HEK293 (cell line): Measurements from ENCODE around the gene RCSD1.

Source experiments
- CTCF ChIA-PET: fragments of 350-600 bp; formaldehyde crosslinking; extraction: SDS; loops from one replicate; lab custom pipeline; 2021; ENCODE audit warnings: antibody characterized with exemption; lab: Yijun Ruan, JAX
- POLR2A ChIA-PET: fragments of 300-600 bp; formaldehyde crosslinking; extraction: SDS; loops from one replicate; lab custom pipeline; 2020; ENCODE audit warnings: antibody characterized with exemption, inconsistent platforms; lab: Yijun Ruan, JAX
- H3K27ac ChIP-seq: fragments of 200-500 bp; sonication (Bioruptor generic); 2 replicates; pipeline ENCODE4 v1.5.1; 2014; ENCODE audit warnings: low read depth, low read length, control low read depth, inconsistent platforms; ENCODE audit errors: extremely low read depth
- H3K36me3 ChIP-seq, 2 experiments: fragments of 200-500 bp in 1 of 2; sonication (Bioruptor generic) in 1 of 2; 1 replicate in 1 of 2; 2 replicates in 1 of 2; pipeline ENCODE4 v1.5.1; 2014 to 2017; ENCODE audit warnings: inconsistent platforms in 2 of 2, low read length in 2 of 2; ENCODE audit not compliant: control insufficient read depth in 2 of 2, insufficient read depth in 1 of 2
- H3K4me1 ChIP-seq: fragments of 200-500 bp; sonication (Bioruptor generic); 2 replicates; pipeline ENCODE4 v1.5.1; 2014; ENCODE audit warnings: mild to moderate bottlenecking, low read length, inconsistent platforms; ENCODE audit not compliant: control insufficient read depth, insufficient read depth
- H3K4me3 ChIP-seq: 2 replicates; pipeline ENCODE4 v1.5.1; 2011; ENCODE audit warnings: low read depth, mild to moderate bottlenecking, control low read depth, low read length, moderate library complexity
- H3K9me3 ChIP-seq: fragments of 200-500 bp; sonication (Bioruptor generic); 2 replicates; pipeline ENCODE4 v1.5.1; 2014; ENCODE audit warnings: low read depth, low read length, inconsistent platforms; ENCODE audit not compliant: control insufficient read depth, insufficient read depth
- BCL11A ChIP-seq: fragments of 450-650 bp; formaldehyde crosslinking; IDR thresholded peaks from 2 replicates; pipeline ENCODE4 v1.5.1; 2016; ENCODE audit warnings: low read depth, missing biosample characterization, missing genetic modification characterization
- BCL11B ChIP-seq: fragments of 450-650 bp; formaldehyde crosslinking; IDR thresholded peaks from 2 replicates; pipeline ENCODE4 v1.5.1; 2016; ENCODE audit warnings: low read depth, missing biosample characterization, missing genetic modification characterization
- INSM2 ChIP-seq: fragments of 450-650 bp; formaldehyde crosslinking; IDR thresholded peaks from 2 replicates; pipeline ENCODE4 v1.5.1; 2016; ENCODE audit warnings: missing biosample characterization, missing genetic modification characterization
- MZF1 ChIP-seq: fragments of 450-650 bp; formaldehyde crosslinking; IDR thresholded peaks from 2 replicates; pipeline ENCODE4 v1.5.1; 2017; ENCODE audit warnings: missing biosample characterization, missing genetic modification characterization, borderline replicate concordance
- PRDM1 ChIP-seq: fragments of 450-650 bp; formaldehyde crosslinking; IDR thresholded peaks from 2 replicates; pipeline ENCODE4; 2016; ENCODE audit warnings: missing biosample characterization, missing genetic modification characterization
- SCRT2 ChIP-seq: fragments of 450-650 bp; formaldehyde crosslinking; IDR thresholded peaks from 2 replicates; pipeline ENCODE4 v1.5.1; 2016; ENCODE audit warnings: missing biosample characterization, missing genetic modification characterization
- ZNF155 ChIP-seq: fragments of 450-650 bp; formaldehyde crosslinking; IDR thresholded peaks from 2 replicates; pipeline ENCODE4 v1.5.1; 2016; ENCODE audit warnings: missing biosample characterization, missing genetic modification characterization
- ZNF266 ChIP-seq: fragments of 450-650 bp; formaldehyde crosslinking; IDR thresholded peaks from 2 replicates; pipeline ENCODE4 v1.5.1; 2016; ENCODE audit warnings: missing biosample characterization, missing genetic modification characterization, low read depth
- ZNF341 ChIP-seq: fragments of 450-650 bp; formaldehyde crosslinking; IDR thresholded peaks from 2 replicates; pipeline ENCODE4; 2016; ENCODE audit warnings: low read depth, missing biosample characterization, missing genetic modification characterization
- ZNF449 ChIP-seq: fragments of 450-650 bp; formaldehyde crosslinking; IDR thresholded peaks from 2 replicates; pipeline ENCODE4 v1.5.1; 2017; ENCODE audit warnings: missing biosample characterization, mild to moderate bottlenecking, missing genetic modification characterization, moderate library complexity
- ZNF544 ChIP-seq: fragments of 450-650 bp; formaldehyde crosslinking; IDR thresholded peaks from 2 replicates; pipeline ENCODE4 v1.5.0; 2017; ENCODE audit warnings: missing biosample characterization, missing genetic modification characterization
- ZNF548 ChIP-seq: fragments of 450-650 bp; formaldehyde crosslinking; IDR thresholded peaks from 2 replicates; pipeline ENCODE4 v1.5.1; 2016; ENCODE audit warnings: missing biosample characterization, missing genetic modification characterization
- ZNF561 ChIP-seq: fragments of 450-650 bp; IDR thresholded peaks from 2 replicates; pipeline ENCODE4 v1.5.1; 2018; ENCODE audit warnings: missing biosample characterization, missing genetic modification characterization, borderline replicate concordance
- ZNF629 ChIP-seq: fragments of 450-650 bp; formaldehyde crosslinking; IDR thresholded peaks from 2 replicates; pipeline ENCODE4 v1.5.1; 2017; ENCODE audit warnings: missing biosample characterization, missing genetic modification characterization
- ZNF670 ChIP-seq: fragments of 450-650 bp; formaldehyde crosslinking; IDR thresholded peaks from 2 replicates; pipeline ENCODE4 v1.5.1; 2016; ENCODE audit warnings: missing biosample characterization, missing genetic modification characterization, low read depth
- ZNF701 ChIP-seq: fragments of 450-650 bp; formaldehyde crosslinking; IDR thresholded peaks from 2 replicates; pipeline ENCODE4 v1.5.1; 2016; ENCODE audit warnings: missing biosample characterization, missing genetic modification characterization
- ZNF776 ChIP-seq: fragments of 450-650 bp; formaldehyde crosslinking; IDR thresholded peaks from 2 replicates; pipeline ENCODE4 v1.5.0; 2017; ENCODE audit warnings: missing biosample characterization, missing genetic modification characterization, borderline replicate concordance
- ZNF785 ChIP-seq: fragments of 450-650 bp; formaldehyde crosslinking; IDR thresholded peaks from 2 replicates; pipeline ENCODE4 v1.5.1; 2016; ENCODE audit warnings: missing biosample characterization, missing genetic modification characterization
- ZNF837 ChIP-seq: fragments of 450-650 bp; formaldehyde crosslinking; IDR thresholded peaks from 2 replicates; pipeline ENCODE4 v1.5.1; 2016; ENCODE audit warnings: missing biosample characterization, missing genetic modification characterization
- TF ChIP-seq, protein P1 (sequence below): fragments of 450-650 bp; formaldehyde crosslinking; IDR thresholded peaks from 2 replicates; pipeline ENCODE4 v1.5.1; 2016; ENCODE audit warnings: missing biosample characterization, missing genetic modification characterization, borderline replicate concordance

RCSD1 gene

GRCh38 chr1:167706931-167707877 lies 77.2 kb downstream of the RCSD1 start:
- no peak overlapping the region for H3K4me3 ChIP-seq
- TF ChIP-seq MZF1 (peak; percentile 51; the same call in 1 of the 2 replicates), ZNF785 (tag by site-specific recombination) (no peak)
- TF ChIP-seq, all 188 proteins: peak for 1
- CTCF ChIA-PET = interaction anchor here (0.5 to 1.7 kb wide), 3 partner anchors 10 to 436 kb away, joined by 3 to 4 read pairs (median 3); no protein-coding TSS in a partner anchor
- Histone ChIP-seq H3K9me3 (no peaks in the 10 kb centered on the region), H3K36me3 (no peaks in the 10 kb centered on the region), H3K4me1 (no peaks in the 10 kb centered on the region), H3K27ac (no peak overlapping the region)
- POLR2A ChIA-PET = no interaction called here

DNA sequence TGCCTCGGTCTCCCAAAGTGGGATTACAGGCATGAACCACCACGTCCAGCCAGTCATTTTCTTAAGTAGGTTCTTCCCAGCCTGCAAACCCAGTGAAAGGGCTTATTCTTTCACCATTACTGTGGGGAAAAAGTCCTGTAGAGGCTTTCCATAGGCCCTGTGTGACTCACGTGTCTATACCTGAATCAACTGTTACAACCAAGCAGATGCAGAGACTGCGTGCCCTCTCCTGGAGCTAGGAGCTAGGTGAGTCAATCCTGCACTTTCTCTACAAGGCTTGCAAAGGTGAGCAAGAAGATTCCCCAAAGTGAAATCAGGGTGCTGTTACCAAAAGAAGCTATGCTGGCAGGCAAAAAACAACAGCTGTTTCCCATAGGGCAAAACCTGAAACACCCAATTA lies 77.9 kb downstream of the RCSD1 start:
- ChIA-PET CTCF (interaction anchor here (0.6 to 1.7 kb wide), 2 partner anchors 20 to 436 kb away, joined by 3 to 4 read pairs; no protein-coding TSS in a partner anchor), POLR2A (no interaction called here)
- no peaks in the 10 kb centered on the region for H3K9me3 ChIP-seq
- H3K27ac ChIP-seq = no peak overlapping the region
- no peaks in the 10 kb centered on the region for H3K4me1 ChIP-seq
- H3K36me3 ChIP-seq = no peaks in the 10 kb centered on the region
- TF ChIP-seq ZNF155 (no peak), ZNF776 (tag by site-specific recombination) (no peak), ZNF266 (tag by site-specific recombination) (no peak), ZNF629 (tag by site-specific recombination) (no peak), ZNF670 (tag by site-specific recombination) (no peak), ZNF561 (tag by site-specific recombination) (no peak), PRDM1 (no peak), INSM2 (no peak), BCL11B (tag by site-specific recombination) (no peak), BCL11A (tag by site-specific recombination) (no peak), SCRT2 (tag by site-specific recombination) (no peak), ZNF837 (tag by site-specific recombination) (no peak), ZNF544 (tag by site-specific recombination) (no peak), ZNF341 (no peak), ZNF548 (tag by site-specific recombination) (no peak), ZNF701 (tag by site-specific recombination) (no peak), ZNF449 (tag by site-specific recombination) (no peak)
- TF ChIP-seq, protein P1, sequence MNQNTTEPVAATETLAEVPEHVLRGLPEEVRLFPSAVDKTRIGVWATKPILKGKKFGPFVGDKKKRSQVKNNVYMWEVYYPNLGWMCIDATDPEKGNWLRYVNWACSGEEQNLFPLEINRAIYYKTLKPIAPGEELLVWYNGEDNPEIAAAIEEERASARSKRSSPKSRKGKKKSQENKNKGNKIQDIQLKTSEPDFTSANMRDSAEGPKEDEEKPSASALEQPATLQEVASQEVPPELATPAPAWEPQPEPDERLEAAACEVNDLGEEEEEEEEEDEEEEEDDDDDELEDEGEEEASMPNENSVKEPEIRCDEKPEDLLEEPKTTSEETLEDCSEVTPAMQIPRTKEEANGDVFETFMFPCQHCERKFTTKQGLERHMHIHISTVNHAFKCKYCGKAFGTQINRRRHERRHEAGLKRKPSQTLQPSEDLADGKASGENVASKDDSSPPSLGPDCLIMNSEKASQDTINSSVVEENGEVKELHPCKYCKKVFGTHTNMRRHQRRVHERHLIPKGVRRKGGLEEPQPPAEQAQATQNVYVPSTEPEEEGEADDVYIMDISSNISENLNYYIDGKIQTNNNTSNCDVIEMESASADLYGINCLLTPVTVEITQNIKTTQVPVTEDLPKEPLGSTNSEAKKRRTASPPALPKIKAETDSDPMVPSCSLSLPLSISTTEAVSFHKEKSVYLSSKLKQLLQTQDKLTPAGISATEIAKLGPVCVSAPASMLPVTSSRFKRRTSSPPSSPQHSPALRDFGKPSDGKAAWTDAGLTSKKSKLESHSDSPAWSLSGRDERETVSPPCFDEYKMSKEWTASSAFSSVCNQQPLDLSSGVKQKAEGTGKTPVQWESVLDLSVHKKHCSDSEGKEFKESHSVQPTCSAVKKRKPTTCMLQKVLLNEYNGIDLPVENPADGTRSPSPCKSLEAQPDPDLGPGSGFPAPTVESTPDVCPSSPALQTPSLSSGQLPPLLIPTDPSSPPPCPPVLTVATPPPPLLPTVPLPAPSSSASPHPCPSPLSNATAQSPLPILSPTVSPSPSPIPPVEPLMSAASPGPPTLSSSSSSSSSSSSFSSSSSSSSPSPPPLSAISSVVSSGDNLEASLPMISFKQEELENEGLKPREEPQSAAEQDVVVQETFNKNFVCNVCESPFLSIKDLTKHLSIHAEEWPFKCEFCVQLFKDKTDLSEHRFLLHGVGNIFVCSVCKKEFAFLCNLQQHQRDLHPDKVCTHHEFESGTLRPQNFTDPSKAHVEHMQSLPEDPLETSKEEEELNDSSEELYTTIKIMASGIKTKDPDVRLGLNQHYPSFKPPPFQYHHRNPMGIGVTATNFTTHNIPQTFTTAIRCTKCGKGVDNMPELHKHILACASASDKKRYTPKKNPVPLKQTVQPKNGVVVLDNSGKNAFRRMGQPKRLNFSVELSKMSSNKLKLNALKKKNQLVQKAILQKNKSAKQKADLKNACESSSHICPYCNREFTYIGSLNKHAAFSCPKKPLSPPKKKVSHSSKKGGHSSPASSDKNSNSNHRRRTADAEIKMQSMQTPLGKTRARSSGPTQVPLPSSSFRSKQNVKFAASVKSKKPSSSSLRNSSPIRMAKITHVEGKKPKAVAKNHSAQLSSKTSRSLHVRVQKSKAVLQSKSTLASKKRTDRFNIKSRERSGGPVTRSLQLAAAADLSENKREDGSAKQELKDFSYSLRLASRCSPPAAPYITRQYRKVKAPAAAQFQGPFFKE (tag by site-specific recombination) = no peak
- TF ChIP-seq, all 188 proteins: peak for 0
- no peak overlapping the region for H3K4me3 ChIP-seq
